CD4-positive, CD25-positive, alpha-beta regulatory T cell (primary cell): ENCODE measurements around the gene SFRP2. TPM values are rescaled to one million over a fixed set of nuclear protein-coding genes. Genes with fewer than 3 reads are reported as not detected.

Source experiments
- ATAC-seq, 2 donors: fragments of 150-1000 bp; cut with Tn5 transposase; one replicate each; pipeline ENCODE4 v1.10.0; 2021; ENCODE audit warnings: low read depth in 2 of 2, moderate number of reproducible peaks in 2 of 2, moderate library complexity in 1 of 2
- DNase-seq, 3 donors: peaks; one replicate each; pipeline versions ENCODE4 v3.0.0 to v3.0.0-alpha.2; 2012 to 2022; ENCODE audit warnings: mixed read lengths in 1 of 3
- H3K27ac ChIP-seq: one replicate; pipeline ENCODE4 v1.7.0; 2013; ENCODE audit warnings: mild to moderate bottlenecking, low read length; ENCODE audit not compliant: insufficient read depth, poor library complexity, severe bottlenecking
- H3K27me3 ChIP-seq: one replicate; pipeline ENCODE4 v1.7.0; 2013; ENCODE audit warnings: low read length; ENCODE audit not compliant: control insufficient read depth, insufficient read depth
- H3K36me3 ChIP-seq: one replicate; pipeline ENCODE4 v1.7.0; 2013; ENCODE audit warnings: mild to moderate bottlenecking, low read length, moderate library complexity; ENCODE audit not compliant: control insufficient read depth, insufficient read depth
- H3K4me1 ChIP-seq: 2 replicates; pipeline ENCODE4 v1.7.0; 2013; ENCODE audit warnings: mild to moderate bottlenecking, low read length; ENCODE audit not compliant: insufficient read depth, control insufficient read depth, poor library complexity, severe bottlenecking
- H3K4me3 ChIP-seq: one replicate; pipeline ENCODE4 v1.7.0; 2013; ENCODE audit warnings: low read depth, mild to moderate bottlenecking, low read length, moderate library complexity
- H3K9me3 ChIP-seq, 2 experiments: 1 replicate in 1 of 2; 2 replicates in 1 of 2; pipeline ENCODE4 v1.7.0; 2013; ENCODE audit warnings: low read length in 2 of 2, mild to moderate bottlenecking in 1 of 2, moderate library complexity in 1 of 2; ENCODE audit not compliant: control insufficient read depth in 2 of 2
- H3K27ac Mint-ChIP-seq, 3 donors: one replicate each; pipeline ENCODE4 v1.8.0; 2020 to 2022; ENCODE audit warnings: mild to moderate bottlenecking in 3 of 3, mixed read lengths in 3 of 3, moderate library complexity in 2 of 3
- H3K27me3 Mint-ChIP-seq: one replicate; pipeline ENCODE4 v1.8.0; 2022; ENCODE audit warnings: mild to moderate bottlenecking, mixed read lengths
- H3K36me3 Mint-ChIP-seq: one replicate; pipeline ENCODE4 v1.8.0; 2020; ENCODE audit warnings: mixed read lengths
- H3K4me1 Mint-ChIP-seq, 4 donors: one replicate each; pipeline ENCODE4 v1.8.0; 2020 to 2022; ENCODE audit warnings: mixed read lengths in 4 of 4, mild to moderate bottlenecking in 1 of 4
- H3K4me3 Mint-ChIP-seq, 4 donors: one replicate each; pipeline ENCODE4 v1.8.0; 2020 to 2022; ENCODE audit warnings: mild to moderate bottlenecking in 4 of 4, mixed read lengths in 4 of 4, moderate library complexity in 3 of 4
- H3K9me3 Mint-ChIP-seq, 7 donors: one replicate each; pipeline ENCODE4 v1.8.0; 2020 to 2022; ENCODE audit warnings: mixed read lengths in 7 of 7, mild to moderate bottlenecking in 3 of 7, moderate library complexity in 2 of 7
- polyA plus RNA-seq, 4 donors: library from polyadenylated mRNA; unstranded; fragments of 300-500 nt; fragmentation: Illumina TruSeq; gene quantifications; one replicate each; pipeline ENCODE4 v1.2.3, GENCODE V29; 2021
- total RNA-seq: library from RNA; stranded (reverse); gene quantifications from one replicate; pipeline ENCODE4 v1.2.3, GENCODE V29; 2022

Gene SFRP2
- total RNA-seq (not detected), polyA plus RNA-seq (not detected)

- ATAC-seq (no peak), DNase-seq (peak in 1 of 3 donors; percentile 7)
- peaks cover 0 to 5% (median 0%) of the 10 kb centered on the region in 7 donors for H3K9me3 Mint-ChIP-seq
- H3K4me3 Mint-ChIP-seq: peak within 1 kb of the TSS; percentile 59 to 76 (median 64)
- Histone ChIP-seq H3K9me3 (no peaks in the 10 kb centered on the region), H3K36me3 (no peaks in the 10 kb centered on the region), H3K4me3 (no peak within 1 kb of the TSS), H3K27me3 (peaks cover 35% of the 10 kb centered on the region), H3K4me1 (peaks cover 40% of the 10 kb centered on the region), H3K27ac (no peak within 1 kb of the TSS)
- peaks cover 88% of the 10 kb centered on the region for H3K27me3 Mint-ChIP-seq
- peaks cover 5 to 50% (median 19%) of the 10 kb centered on the region in 4 donors for H3K4me1 Mint-ChIP-seq
- H3K27ac Mint-ChIP-seq: no peak within 1 kb of the TSS
- peaks cover 4% of the 10 kb centered on the region for H3K36me3 Mint-ChIP-seq
Measured at GRCh38 chr4:153788413-153789276, at the start of gene SFRP2. TSS of gene SFRP2 (minus strand) at chr4:153789083. CDS start at chr4:153788835, 248 bp downstream.

- Histone ChIP-seq H3K27ac (no peak overlapping the region), H3K9me3 (no peaks in the 10 kb centered on the region), H3K36me3 (no peaks in the 10 kb centered on the region), H3K4me3 (no peak overlapping the region), H3K4me1 (no peaks in the 10 kb centered on the region), H3K27me3 (no peaks in the 10 kb centered on the region)
- ATAC-seq (no peak), DNase-seq (no peak)
- Mint-ChIP-seq H3K9me3 (no peaks in the 10 kb centered on the region), H3K36me3 (no peaks in the 10 kb centered on the region), H3K27ac (no peak overlapping the region), H3K4me3 (no peak overlapping the region), H3K4me1 (no peaks in the 10 kb centered on the region), H3K27me3 (no peaks in the 10 kb centered on the region)
Measured at GRCh38 chr4:153838564-153838963, 49.7 kb upstream of the SFRP2 start.

- no peaks in the 10 kb centered on the region for H3K36me3 ChIP-seq
- no peaks in the 10 kb centered on the region for H3K27me3 Mint-ChIP-seq
- no peak overlapping the region for H3K4me3 ChIP-seq
- no peaks in the 10 kb centered on the region for H3K4me1 ChIP-seq
- no peaks in the 10 kb centered on the region for H3K9me3 ChIP-seq
- H3K27ac ChIP-seq: no peak overlapping the region
- ATAC-seq (no peak), DNase-seq (no peak)
- no peaks in the 10 kb centered on the region for H3K27me3 ChIP-seq
- H3K27ac Mint-ChIP-seq: no peak overlapping the region
- no peak overlapping the region for H3K4me3 Mint-ChIP-seq
- no peaks in the 10 kb centered on the region for H3K4me1 Mint-ChIP-seq
- peaks cover 0 to 2% (median 0%) of the 10 kb centered on the region in 7 donors for H3K9me3 Mint-ChIP-seq
- no peaks in the 10 kb centered on the region for H3K36me3 Mint-ChIP-seq
Measured at GRCh38 chr4:153834901-153835300, 46.0 kb upstream of the SFRP2 start.

- no peaks in the 10 kb centered on the region for H3K27me3 ChIP-seq
- no peak for ATAC-seq
- Mint-ChIP-seq H3K9me3 (peaks cover 0 to 3% (median 0%) of the 10 kb centered on the region in 7 donors), H3K4me3 (no peak overlapping the region), H3K36me3 (no peaks in the 10 kb centered on the region), H3K27me3 (peaks cover 8% of the 10 kb centered on the region), H3K27ac (no peak overlapping the region), H3K4me1 (no peaks in the 10 kb centered on the region)
- H3K36me3 ChIP-seq: no peaks in the 10 kb centered on the region
- no peaks in the 10 kb centered on the region for H3K9me3 ChIP-seq
- DNase-seq: no peak
- H3K4me3 ChIP-seq: no peak overlapping the region
- no peak overlapping the region for H3K27ac ChIP-seq
- no peaks in the 10 kb centered on the region for H3K4me1 ChIP-seq
Measured at GRCh38 chr4:153832720-153833287, 43.9 kb upstream of the SFRP2 start.

- no peaks in the 10 kb centered on the region for H3K36me3 Mint-ChIP-seq
- Histone ChIP-seq H3K27ac (no peak overlapping the region), H3K4me3 (no peak overlapping the region), H3K9me3 (no peaks in the 10 kb centered on the region), H3K4me1 (no peaks in the 10 kb centered on the region), H3K36me3 (no peaks in the 10 kb centered on the region), H3K27me3 (no peaks in the 10 kb centered on the region)
- no peak overlapping the region for H3K4me3 Mint-ChIP-seq
- no peak overlapping the region for H3K27ac Mint-ChIP-seq
- no peak for DNase-seq
- H3K4me1 Mint-ChIP-seq: no peaks in the 10 kb centered on the region
- H3K27me3 Mint-ChIP-seq: peaks cover 8% of the 10 kb centered on the region
- ATAC-seq: no peak
- H3K9me3 Mint-ChIP-seq: peaks cover 0 to 3% (median 0%) of the 10 kb centered on the region in 7 donors
Measured at GRCh38 chr4:153832054-153832453, 43.2 kb upstream of the SFRP2 start.

- no peak overlapping the region for H3K27ac Mint-ChIP-seq
- H3K4me3 Mint-ChIP-seq: no peak overlapping the region
- H3K36me3 Mint-ChIP-seq: no peaks in the 10 kb centered on the region
- Histone ChIP-seq H3K4me3 (no peak overlapping the region), H3K4me1 (no peaks in the 10 kb centered on the region), H3K27me3 (no peaks in the 10 kb centered on the region), H3K36me3 (no peaks in the 10 kb centered on the region), H3K9me3 (no peaks in the 10 kb centered on the region), H3K27ac (no peak overlapping the region)
- H3K27me3 Mint-ChIP-seq: peaks cover 8% of the 10 kb centered on the region
- DNase-seq (no peak), ATAC-seq (no peak)
- no peaks in the 10 kb centered on the region for H3K4me1 Mint-ChIP-seq
- peaks cover 0 to 3% (median 0%) of the 10 kb centered on the region in 7 donors for H3K9me3 Mint-ChIP-seq
Measured at GRCh38 chr4:153831245-153831644, 42.4 kb upstream of the SFRP2 start.

GRCh38 chr4:153825691-153826090 lies 36.8 kb upstream of the SFRP2 start:
- Mint-ChIP-seq H3K4me1 (no peaks in the 10 kb centered on the region), H3K36me3 (no peaks in the 10 kb centered on the region), H3K27ac (no peak overlapping the region), H3K9me3 (peaks cover 0 to 6% (median under 1%) of the 10 kb centered on the region in 7 donors), H3K27me3 (peaks cover 30% of the 10 kb centered on the region), H3K4me3 (no peak overlapping the region)
- H3K36me3 ChIP-seq: no peaks in the 10 kb centered on the region
- no peak for ATAC-seq
- H3K4me1 ChIP-seq: no peaks in the 10 kb centered on the region
- no peak overlapping the region for H3K27ac ChIP-seq
- no peaks in the 10 kb centered on the region for H3K9me3 ChIP-seq
- H3K4me3 ChIP-seq: no peak overlapping the region
- no peaks in the 10 kb centered on the region for H3K27me3 ChIP-seq
- no peak for DNase-seq
